ENCODE data around the gene ZNF609. TPM values are rescaled to one million over a fixed set of nuclear protein-coding genes. Genes with fewer than 3 reads are reported as not detected.

ZNF609 gene
- total and polyA plus RNA-seq, 2 of the 13 experiments (the other 11 are each of a cell fraction or from before 2014, with no cell fraction given), result 8.9 to 9.9 TPM

GRCh38 chr15:64460206-64460723 lies at the start of gene ZNF609 (continued):
- TF ChIP-seq, protein P1, sequence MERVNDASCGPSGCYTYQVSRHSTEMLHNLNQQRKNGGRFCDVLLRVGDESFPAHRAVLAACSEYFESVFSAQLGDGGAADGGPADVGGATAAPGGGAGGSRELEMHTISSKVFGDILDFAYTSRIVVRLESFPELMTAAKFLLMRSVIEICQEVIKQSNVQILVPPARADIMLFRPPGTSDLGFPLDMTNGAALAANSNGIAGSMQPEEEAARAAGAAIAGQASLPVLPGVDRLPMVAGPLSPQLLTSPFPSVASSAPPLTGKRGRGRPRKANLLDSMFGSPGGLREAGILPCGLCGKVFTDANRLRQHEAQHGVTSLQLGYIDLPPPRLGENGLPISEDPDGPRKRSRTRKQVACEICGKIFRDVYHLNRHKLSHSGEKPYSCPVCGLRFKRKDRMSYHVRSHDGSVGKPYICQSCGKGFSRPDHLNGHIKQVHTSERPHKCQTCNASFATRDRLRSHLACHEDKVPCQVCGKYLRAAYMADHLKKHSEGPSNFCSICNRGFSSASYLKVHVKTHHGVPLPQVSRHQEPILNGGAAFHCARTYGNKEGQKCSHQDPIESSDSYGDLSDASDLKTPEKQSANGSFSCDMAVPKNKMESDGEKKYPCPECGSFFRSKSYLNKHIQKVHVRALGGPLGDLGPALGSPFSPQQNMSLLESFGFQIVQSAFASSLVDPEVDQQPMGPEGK (CRISPR knock-in tag; IDR thresholded peaks at IDR 0.05), result peak; percentile 46; the same call in 1 of the 2 replicates
- TF ChIP-seq ATM (IDR thresholded peaks at IDR 0.05; ENCODE audit: borderline replicate concordance), result no peak
- TF ChIP-seq ZNF713 (CRISPR knock-in tag; IDR thresholded peaks at IDR 0.05), result no peak
- 0 out of 2 replicates have a peak, but pooled peaks have one; percentile 20 for TF ChIP-seq ZNF121 (CRISPR knock-in tag; IDR thresholded peaks at IDR 0.05)
- peak; percentile 81 for TF ChIP-seq PITX1 (CRISPR knock-in tag; IDR thresholded peaks at IDR 0.05)
- no peak for TF ChIP-seq SMYD3 (CRISPR knock-in tag; IDR thresholded peaks at IDR 0.05)
- TF ChIP-seq MLX (CRISPR knock-in tag; IDR thresholded peaks at IDR 0.05), result no peak
- TF ChIP-seq SIX4 (CRISPR knock-in tag; IDR thresholded peaks at IDR 0.05), result 0 out of 2 replicates have a peak, but pooled peaks have one; percentile 40
- TF ChIP-seq NR1H2 (CRISPR knock-in tag; IDR thresholded peaks at IDR 0.05; ENCODE audit: borderline replicate concordance, low read depth), result no peak
- TF ChIP-seq MEIS2 (CRISPR knock-in tag; IDR thresholded peaks at IDR 0.05), result peak; percentile 75; the same call in 1 of the 2 replicates
- no peak for TF ChIP-seq ZFP1 (CRISPR knock-in tag; IDR thresholded peaks at IDR 0.05)
- no peak for TF ChIP-seq ZNF207 (IDR thresholded peaks at IDR 0.05; ENCODE audit: borderline replicate concordance)
- TF ChIP-seq BATF2 (CRISPR knock-in tag; IDR thresholded peaks at IDR 0.05), result no peak
- TF ChIP-seq SRY (CRISPR knock-in tag; IDR thresholded peaks at IDR 0.05), result peak; percentile 67; the same call in 1 of the 2 replicates
- TF ChIP-seq SNAI1 (CRISPR knock-in tag; IDR thresholded peaks at IDR 0.05; ENCODE audit: borderline replicate concordance), result no peak
- no peak for TF ChIP-seq CREBL2 (CRISPR knock-in tag; IDR thresholded peaks at IDR 0.05; ENCODE audit: borderline replicate concordance)
- TF ChIP-seq, protein P2, sequence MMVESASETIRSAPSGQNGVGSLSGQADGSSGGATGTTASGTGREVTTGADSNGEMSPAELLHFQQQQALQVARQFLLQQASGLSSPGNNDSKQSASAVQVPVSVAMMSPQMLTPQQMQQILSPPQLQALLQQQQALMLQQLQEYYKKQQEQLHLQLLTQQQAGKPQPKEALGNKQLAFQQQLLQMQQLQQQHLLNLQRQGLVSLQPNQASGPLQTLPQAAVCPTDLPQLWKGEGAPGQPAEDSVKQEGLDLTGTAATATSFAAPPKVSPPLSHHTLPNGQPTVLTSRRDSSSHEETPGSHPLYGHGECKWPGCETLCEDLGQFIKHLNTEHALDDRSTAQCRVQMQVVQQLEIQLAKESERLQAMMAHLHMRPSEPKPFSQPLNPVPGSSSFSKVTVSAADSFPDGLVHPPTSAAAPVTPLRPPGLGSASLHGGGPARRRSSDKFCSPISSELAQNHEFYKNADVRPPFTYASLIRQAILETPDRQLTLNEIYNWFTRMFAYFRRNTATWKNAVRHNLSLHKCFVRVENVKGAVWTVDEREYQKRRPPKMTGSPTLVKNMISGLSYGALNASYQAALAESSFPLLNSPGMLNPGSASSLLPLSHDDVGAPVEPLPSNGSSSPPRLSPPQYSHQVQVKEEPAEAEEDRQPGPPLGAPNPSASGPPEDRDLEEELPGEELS (CRISPR knock-in tag; IDR thresholded peaks at IDR 0.05), result no peak; the same call in 1 of the 2 replicates
- TF ChIP-seq ZNF816 (CRISPR knock-in tag; IDR thresholded peaks at IDR 0.05; ENCODE audit: borderline replicate concordance), result no peak
- TF ChIP-seq YY1 (IDR thresholded peaks at IDR 0.05; ENCODE audit: insufficient read depth, insufficient replicate concordance, low read depth, low read length), result peak; percentile 88
- no peak for TF ChIP-seq ZNF850 (CRISPR knock-in tag; conservative IDR thresholded peaks at IDR 0.05)
- TF ChIP-seq ZFX (CRISPR knock-in tag; IDR thresholded peaks at IDR 0.05; ENCODE audit: low read depth), result peak; percentile 74
- TF ChIP-seq HES4 (CRISPR knock-in tag; IDR thresholded peaks at IDR 0.05; ENCODE audit: borderline replicate concordance), result no peak
- no peak for TF ChIP-seq ZNF296 (CRISPR knock-in tag; conservative IDR thresholded peaks at IDR 0.05)
- peak; percentile 42; the same call in 1 of the 2 replicates for TF ChIP-seq ZNF558 (CRISPR knock-in tag; IDR thresholded peaks at IDR 0.05; ENCODE audit: borderline replicate concordance)
